AG10803 (cell line): Measurements from ENCODE around the gene PLEKHA8.
A peak's percentile ranks its signal among the peaks of the same experiment; 100 is the strongest.

Source experiments
- DNase-seq: peaks from one replicate; pipeline ENCODE4 v3.0.0; 2010; ENCODE audit warnings: low read depth
- H3K4me3 ChIP-seq: 2 replicates; pipeline ENCODE4 v1.5.1; 2011; ENCODE audit warnings: mild to moderate bottlenecking, low read length, control low read depth
- TF ChIP-seq, protein P1 (sequence below): conservative IDR thresholded peaks from 2 replicates; pipeline ENCODE4 v1.5.1; 2011; ENCODE audit warnings: mild to moderate bottlenecking, low read length, control low read depth, inconsistent platforms

PLEKHA8 gene

DNA sequence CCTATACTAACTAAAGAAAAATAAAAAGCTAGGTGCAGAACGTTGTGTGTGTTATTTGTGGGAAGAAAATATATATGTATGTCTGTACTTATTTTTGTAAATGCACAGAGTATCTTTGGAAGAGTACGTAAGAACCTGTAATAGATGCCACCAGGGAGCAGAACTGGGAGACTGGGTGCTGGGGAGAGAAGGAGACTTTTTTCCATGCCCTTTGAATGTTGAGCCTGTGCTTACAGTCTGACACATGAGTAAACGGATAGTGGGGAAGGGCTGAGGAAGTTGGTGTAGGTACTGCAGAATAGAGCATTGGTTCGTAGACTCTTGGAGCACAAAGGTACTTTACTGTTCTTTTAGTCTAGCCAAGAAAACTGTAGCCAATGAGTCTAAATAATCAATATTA is 37.3 kb upstream of the PLEKHA8 start:
- H3K4me3 ChIP-seq = no peak overlapping the region
- TF ChIP-seq, protein P1, sequence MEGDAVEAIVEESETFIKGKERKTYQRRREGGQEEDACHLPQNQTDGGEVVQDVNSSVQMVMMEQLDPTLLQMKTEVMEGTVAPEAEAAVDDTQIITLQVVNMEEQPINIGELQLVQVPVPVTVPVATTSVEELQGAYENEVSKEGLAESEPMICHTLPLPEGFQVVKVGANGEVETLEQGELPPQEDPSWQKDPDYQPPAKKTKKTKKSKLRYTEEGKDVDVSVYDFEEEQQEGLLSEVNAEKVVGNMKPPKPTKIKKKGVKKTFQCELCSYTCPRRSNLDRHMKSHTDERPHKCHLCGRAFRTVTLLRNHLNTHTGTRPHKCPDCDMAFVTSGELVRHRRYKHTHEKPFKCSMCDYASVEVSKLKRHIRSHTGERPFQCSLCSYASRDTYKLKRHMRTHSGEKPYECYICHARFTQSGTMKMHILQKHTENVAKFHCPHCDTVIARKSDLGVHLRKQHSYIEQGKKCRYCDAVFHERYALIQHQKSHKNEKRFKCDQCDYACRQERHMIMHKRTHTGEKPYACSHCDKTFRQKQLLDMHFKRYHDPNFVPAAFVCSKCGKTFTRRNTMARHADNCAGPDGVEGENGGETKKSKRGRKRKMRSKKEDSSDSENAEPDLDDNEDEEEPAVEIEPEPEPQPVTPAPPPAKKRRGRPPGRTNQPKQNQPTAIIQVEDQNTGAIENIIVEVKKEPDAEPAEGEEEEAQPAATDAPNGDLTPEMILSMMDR = no peak
- no peak for DNase-seq

- no peak overlapping the region for H3K4me3 ChIP-seq
- TF ChIP-seq, protein P1 = no peak
- no peak for DNase-seq
These were observed 36.3 kb upstream of the PLEKHA8 start for GRCh38 chr7:29991937-29992336.

DNA sequence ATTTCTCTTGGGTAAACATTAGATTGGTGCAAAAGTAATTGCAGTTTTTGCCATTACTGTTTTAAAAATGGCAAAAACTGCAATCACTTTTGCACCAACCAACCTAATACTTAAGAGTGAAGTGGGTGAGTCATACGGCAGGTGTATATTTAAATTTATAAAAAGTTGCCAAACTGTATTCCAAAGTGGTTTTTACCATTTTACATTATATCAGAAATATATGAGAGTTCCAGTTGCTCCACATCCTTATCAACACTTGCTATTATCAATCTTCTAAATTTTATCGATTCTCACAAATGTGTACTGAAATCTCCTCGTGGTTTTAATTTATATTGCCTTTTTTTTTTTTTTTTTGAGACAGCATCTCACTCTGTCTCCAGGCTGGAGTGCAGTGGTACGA is 35.1 kb upstream of the PLEKHA8 start:
- H3K4me3 ChIP-seq = no peak overlapping the region
- TF ChIP-seq, protein P1 = no peak
- no peak for DNase-seq

DNA sequence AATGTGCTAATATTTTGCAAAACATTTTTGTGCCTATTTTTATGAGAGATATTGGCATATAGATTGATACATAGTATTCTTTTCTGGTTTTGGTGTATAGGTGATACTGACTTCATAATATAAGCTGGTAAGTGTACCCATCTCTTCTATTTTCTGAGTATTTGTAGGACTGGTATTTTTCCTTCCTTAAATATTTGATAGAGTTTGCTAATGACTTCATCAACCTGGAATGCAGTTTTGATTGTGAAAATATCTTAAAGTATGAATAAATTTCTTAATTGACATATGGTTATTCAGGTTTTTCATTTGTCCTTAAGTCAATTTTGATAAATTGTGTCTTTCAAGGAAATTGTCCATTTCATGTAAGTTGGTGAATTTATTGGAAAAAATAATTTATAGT is 32.6 kb upstream of the PLEKHA8 start:
- no peak for DNase-seq
- no peak overlapping the region for H3K4me3 ChIP-seq
- TF ChIP-seq, protein P1 = no peak

GRCh38 chr7:29996321-29996720 is 31.9 kb upstream of the PLEKHA8 start:
- DNase-seq = peak; percentile 23
- TF ChIP-seq, protein P1 = no peak

DNA sequence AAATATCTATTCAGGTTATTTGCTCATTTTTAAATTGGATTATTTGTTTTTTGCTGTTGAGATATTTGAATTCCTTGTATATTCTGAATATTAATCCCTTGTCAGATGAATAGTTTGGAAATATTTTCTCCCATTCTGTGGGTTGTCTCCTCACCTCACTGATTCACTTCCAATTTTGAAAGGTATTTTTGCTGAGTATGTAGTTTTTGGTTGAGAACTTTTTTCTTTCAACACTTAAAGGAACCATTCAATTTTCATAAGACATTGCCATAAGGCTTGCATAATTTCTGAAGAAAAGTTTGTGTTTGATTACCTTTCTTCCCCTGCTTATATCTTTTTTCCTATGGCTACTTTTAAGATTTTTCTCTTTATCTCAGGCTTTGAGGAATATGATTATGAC is 29.7 kb upstream of the PLEKHA8 start:
- TF ChIP-seq, protein P1 = no peak
- no peak for DNase-seq
- H3K4me3 ChIP-seq = no peak overlapping the region

More at GRCh38 chr7:29996321-29996720, 31.9 kb upstream of the PLEKHA8 start:
- no peak overlapping the region for H3K4me3 ChIP-seq

- no peak overlapping the region for H3K4me3 ChIP-seq
- TF ChIP-seq, protein P1 = no peak
- DNase-seq = no peak
These were observed 26.2 kb upstream of the PLEKHA8 start for GRCh38 chr7:30001998-30002397.
